UCSD-AML1 (cell line): ENCODE measurements around the gene DGKG.
A peak's percentile ranks its signal among the peaks of the same experiment; 100 is the strongest.

Source experiments
- DNase-seq: peaks from one replicate; lab custom pipeline; 2025; ENCODE audit not compliant: unreplicated experiment; lab: John Stamatoyannopoulos, UW

Gene DGKG

GRCh38 chr3:186361762-186362536 is at the start of gene DGKG:
Gene DGKG (minus strand): TSS chr3:186362234. CDS start chr3:186320459, 41,775 bp downstream.
- peak; percentile 63 for DNase-seq

- DNase-seq, result no peak
These were observed 49.1 kb upstream of the DGKG start for GRCh38 chr3:186411089-186411488.

GRCh38 chr3:186406669-186407635 is 44.9 kb upstream of the DGKG start:
- no peak for DNase-seq

GRCh38 chr3:186401556-186401955 is 39.5 kb upstream of the DGKG start:
- DNase-seq, result no peak

- DNase-seq, result no peak
These were observed 38.6 kb upstream of the DGKG start for GRCh38 chr3:186400662-186401061.

- no peak for DNase-seq
These were observed 38.0 kb upstream of the DGKG start for GRCh38 chr3:186400026-186400425.

- DNase-seq, result no peak
These were observed 32.7 kb upstream of the DGKG start for GRCh38 chr3:186394566-186395217.

- no peak for DNase-seq
These were observed 25.0 kb upstream of the DGKG start for GRCh38 chr3:186386883-186387560.

- DNase-seq, result no peak
These were observed 24.0 kb upstream of the DGKG start for GRCh38 chr3:186385856-186386602.

GRCh38 chr3:186383026-186383993 is 21.3 kb upstream of the DGKG start:
- no peak for DNase-seq

- no peak for DNase-seq
These were observed 20.3 kb upstream of the DGKG start for GRCh38 chr3:186382217-186382885.

- no peak for DNase-seq
These were observed 19.6 kb upstream of the DGKG start for GRCh38 chr3:186381424-186382216.

GRCh38 chr3:186380622-186381380 is 18.8 kb upstream of the DGKG start:
- no peak for DNase-seq

GRCh38 chr3:186375443-186375842 is 13.4 kb upstream of the DGKG start:
- DNase-seq, result no peak

- DNase-seq, result no peak
These were observed 12.3 kb upstream of the DGKG start for GRCh38 chr3:186374376-186374775.

- no peak for DNase-seq
These were observed 7.2 kb upstream of the DGKG start for GRCh38 chr3:186369217-186369616.

GRCh38 chr3:186368717-186369116 is 6.7 kb upstream of the DGKG start:
- DNase-seq, result no peak
